Activated CD4-positive, alpha-beta T cell treated with anti-CD3 and anti-CD28 coated beads for 1 hour (primary cell): ENCODE results near the gene KRTAP8-1.

Source experiments
- DNase-seq: peaks from one replicate; pipeline ENCODE4 v3.0.0-alpha.2; 2020

The KRTAP8-1 gene

DNA sequence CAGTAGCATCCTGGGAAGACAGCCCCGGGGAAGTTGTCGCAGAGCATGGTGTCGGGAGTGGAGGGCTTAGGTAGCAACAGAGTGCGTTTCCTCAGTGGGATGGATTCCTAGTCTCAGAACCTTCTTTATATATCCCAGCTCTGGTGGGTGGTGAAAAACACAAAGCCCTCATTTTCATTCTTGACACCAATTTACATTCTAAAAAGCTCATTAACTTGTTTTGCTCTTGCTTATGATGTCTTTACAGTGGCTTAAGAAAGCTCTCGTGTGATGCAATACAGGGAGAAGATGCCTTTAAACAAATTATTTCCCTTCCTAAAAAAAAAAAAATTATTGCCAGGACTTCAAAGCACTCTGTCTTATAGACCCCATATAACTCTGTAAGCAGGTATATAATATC is at the start of gene KRTAP8-1:
KRTAP8-1 (minus strand) TSS at position 101 of the 400 bp plus-strand sequence; CDS start at position 47, 54 bp downstream.
- DNase-seq = no peak

DNA sequence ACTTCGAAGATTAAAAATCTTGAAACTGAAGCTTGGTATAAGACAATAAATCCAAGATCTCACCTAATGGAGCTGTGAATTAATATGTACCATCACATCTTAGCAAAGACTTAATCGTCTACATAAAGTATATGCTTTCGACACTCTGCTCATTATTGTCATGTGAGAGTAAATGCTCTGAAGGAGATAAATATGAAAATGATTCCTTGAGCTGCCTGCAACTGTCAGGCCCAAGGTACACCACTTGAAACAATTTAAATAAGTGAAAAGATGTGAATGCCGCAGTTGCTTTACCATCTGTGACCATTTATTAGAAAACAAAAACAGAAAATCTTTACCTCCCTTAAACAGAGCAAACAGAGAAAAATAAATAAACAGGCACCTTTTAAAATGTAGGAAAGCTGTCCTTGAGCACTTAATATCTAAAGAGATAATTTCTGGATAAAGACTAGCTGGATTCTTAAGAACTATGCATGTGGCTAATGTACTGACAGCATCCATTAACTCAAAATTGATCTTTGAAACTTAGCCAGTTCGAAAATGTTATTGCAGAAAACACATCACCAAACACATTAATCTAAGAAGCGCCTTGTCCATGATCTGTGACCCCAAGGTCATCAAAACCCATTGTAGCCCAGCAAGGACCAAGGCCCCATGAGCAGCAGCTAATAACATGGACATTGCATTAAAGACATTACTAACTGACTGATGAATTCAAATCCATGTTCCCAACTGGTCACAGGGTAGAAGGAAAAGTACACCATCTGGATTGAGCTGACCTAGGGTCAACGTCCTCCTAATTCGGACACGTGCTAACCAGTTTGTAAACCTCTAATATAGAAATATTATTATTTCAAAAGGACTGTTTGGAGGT is 34.8 kb upstream of the KRTAP8-1 start:
- no peak for DNase-seq

DNA sequence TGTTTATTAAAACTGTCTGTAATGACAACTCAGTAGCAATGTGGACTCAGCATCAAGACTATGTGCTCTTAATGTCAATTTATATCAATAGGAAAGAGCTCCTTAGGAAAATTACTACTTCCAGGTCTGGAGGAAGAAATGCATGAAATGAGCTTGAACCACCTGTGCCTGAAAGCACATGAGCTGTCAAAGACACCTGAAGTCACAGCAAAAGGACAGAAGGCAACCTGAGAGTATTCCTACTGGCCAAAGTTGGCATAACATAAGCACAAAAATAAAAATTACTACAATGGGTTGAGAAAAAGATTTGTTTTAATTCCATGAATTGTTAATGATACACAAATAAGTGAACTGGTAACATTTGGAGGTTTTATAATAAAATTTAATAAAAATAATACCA is 29.9 kb upstream of the KRTAP8-1 start:
- DNase-seq = no peak

- DNase-seq = no peak
These were observed 26.2 kb upstream of the KRTAP8-1 start for GRCh38 chr21:30839304-30839703.

DNA sequence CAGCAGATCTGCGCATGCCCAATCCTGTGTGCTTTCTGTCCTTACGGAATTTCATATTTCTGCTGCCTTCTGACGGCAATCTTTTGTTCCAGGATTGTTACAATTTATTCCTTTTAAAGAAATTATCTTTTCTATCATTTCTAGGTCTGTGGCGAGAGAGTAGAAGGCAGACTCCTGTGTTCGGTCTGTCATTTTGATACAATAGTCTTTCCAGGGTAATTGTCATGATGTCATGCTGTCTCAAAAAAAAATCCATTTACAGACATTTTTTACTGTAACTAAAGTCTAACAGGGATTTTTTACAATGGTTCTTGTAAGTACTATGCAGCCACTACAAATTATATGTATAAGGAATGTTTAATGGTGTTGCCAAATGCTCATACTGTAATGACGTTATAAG is 25.5 kb upstream of the KRTAP8-1 start:
- DNase-seq = no peak

DNA sequence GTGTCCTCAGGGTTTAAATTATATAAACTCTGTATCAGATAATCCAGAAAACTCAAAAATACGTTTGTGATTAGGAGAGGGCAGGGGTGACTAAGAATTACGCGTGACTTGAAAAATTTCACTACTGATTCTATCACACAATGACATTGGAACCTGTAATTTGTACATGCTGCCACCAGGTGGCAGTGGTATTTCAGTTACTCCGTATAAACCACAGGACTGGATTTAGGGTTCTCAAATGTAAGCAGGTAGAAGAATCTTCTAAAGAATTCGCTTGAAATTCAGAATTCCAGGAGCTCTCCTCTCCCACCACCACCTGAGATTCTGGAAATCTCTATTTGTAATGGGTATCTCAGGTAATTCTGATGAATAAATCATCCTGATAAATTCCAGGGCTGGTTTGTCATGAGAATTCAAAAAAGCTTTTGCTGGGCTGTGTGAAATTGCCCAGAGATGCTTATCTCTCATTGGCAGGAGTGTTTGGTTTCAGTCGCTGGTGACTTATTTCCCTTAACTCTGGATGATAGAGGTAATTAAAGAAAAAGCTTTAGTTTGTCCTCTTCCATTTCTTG is 18.2 kb upstream of the KRTAP8-1 start:
- no peak for DNase-seq

- no peak for DNase-seq
These were observed 16.6 kb upstream of the KRTAP8-1 start, which contains the start of gene KRTAP7-1 for GRCh38 chr21:30829659-30830058. TSS of gene KRTAP7-1 (minus strand) at chr21:30829759. CDS start at chr21:30829698, 61 bp downstream.

DNA sequence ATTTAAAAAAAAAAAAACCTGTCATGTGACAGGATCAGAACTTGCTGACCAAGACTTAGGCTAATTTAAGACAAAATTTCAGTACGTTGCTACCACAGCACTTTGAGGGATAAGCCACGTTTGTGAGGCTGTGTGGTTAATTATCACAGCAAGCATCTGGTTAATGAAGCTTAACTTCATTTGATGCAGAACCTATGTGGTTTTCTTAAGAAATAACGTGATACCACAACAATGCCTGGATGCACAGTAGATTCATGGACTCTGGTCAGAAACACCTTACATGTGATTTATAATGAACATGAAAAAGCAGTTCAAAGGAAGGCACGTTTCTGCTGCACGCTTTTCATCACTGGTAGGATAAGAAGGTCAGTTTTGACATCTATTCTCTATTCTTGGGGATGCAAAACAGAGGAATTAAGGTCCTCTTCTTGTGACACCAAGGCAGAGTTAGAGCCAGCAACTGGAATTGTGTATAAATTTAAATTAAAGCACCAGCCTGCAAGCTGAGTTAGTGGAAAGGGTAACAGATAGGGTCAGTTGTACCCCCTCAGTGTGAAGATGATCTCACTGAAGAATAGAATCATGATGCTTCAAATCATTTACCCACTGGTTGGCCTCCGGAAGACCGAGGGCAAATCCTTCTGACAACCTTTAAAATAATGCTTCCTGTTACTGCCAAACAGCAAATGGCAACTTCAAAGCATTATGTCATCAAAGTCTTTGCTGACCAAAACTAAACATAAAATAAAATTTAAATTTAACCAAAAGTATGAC is 6.0 kb upstream of the KRTAP8-1 start:
- DNase-seq = no peak

GRCh38 chr21:30800605-30801004 is 12.5 kb downstream of the KRTAP8-1 start:
- no peak for DNase-seq

- DNase-seq = no peak
These were observed 19.3 kb downstream of the KRTAP8-1 start for GRCh38 chr21:30793581-30794314.

DNA sequence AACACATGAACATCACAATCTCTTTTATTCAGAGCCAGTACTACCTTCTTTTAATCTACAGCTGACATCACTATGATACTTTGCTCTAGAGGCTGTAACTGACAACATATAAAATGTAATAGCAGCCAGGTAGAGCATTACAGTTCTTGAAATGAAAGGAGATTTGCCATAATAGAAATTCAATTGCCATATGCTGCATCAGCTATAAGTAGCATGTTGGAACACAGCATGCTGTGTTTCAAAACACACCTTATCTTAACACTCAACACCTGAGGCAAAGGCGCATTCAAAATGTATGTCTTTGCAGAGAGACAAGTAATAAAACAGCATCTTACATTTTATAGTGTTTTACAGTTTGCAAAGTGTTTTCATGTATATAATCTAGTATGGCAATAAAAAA is 33.8 kb downstream of the KRTAP8-1 start:
- no peak for DNase-seq

- no peak for DNase-seq
These were observed 43.2 kb downstream of the KRTAP8-1 start for GRCh38 chr21:30769724-30770431.
